Mesendoderm (in vitro differentiated cells): ENCODE data around the gene AAK1.

Source experiments
- DNase-seq: peaks from one replicate; pipeline ENCODE4 v3.0.0; 2013
- H2AK5ac ChIP-seq: 2 replicates; pipeline ENCODE4 v1.6.1; 2013; ENCODE audit warnings: low read length, inconsistent platforms
- H2BK120ac ChIP-seq: 2 replicates; pipeline ENCODE4 v1.6.1; 2013; ENCODE audit warnings: low read depth, mild to moderate bottlenecking, low read length, moderate library complexity, mixed read lengths
- H2BK15ac ChIP-seq: replicated peaks from 2 replicates; pipeline ENCODE4 v1.6.1; 2013; ENCODE audit warnings: low read depth, mild to moderate bottlenecking, moderate library complexity
- H2BK5ac ChIP-seq: 2 replicates; pipeline ENCODE4 v1.6.1; 2013; ENCODE audit warnings: low read length, inconsistent platforms
- H3K18ac ChIP-seq: 2 replicates; pipeline ENCODE4 v1.6.1; 2013; ENCODE audit warnings: mild to moderate bottlenecking, low read length, mixed read lengths
- H3K23ac ChIP-seq: one replicate; pipeline ENCODE4 v1.6.1; 2013; ENCODE audit warnings: low read length
- H3K27ac ChIP-seq: 2 replicates; pipeline ENCODE4 v1.5.1; 2013; ENCODE audit warnings: low read depth, mild to moderate bottlenecking, inconsistent platforms, low read length, moderate library complexity
- H3K27me3 ChIP-seq: 2 replicates; pipeline ENCODE4 v1.6.1; 2013; ENCODE audit warnings: low read length, control low read depth, mild to moderate bottlenecking, inconsistent platforms; ENCODE audit not compliant: insufficient read depth, poor library complexity
- H3K36me3 ChIP-seq: 2 replicates; pipeline ENCODE4 v1.6.1; 2013; ENCODE audit warnings: low read length, inconsistent platforms; ENCODE audit not compliant: control insufficient read depth, insufficient read depth
- H3K4ac ChIP-seq: one replicate; pipeline ENCODE4 v1.6.1; 2013; ENCODE audit warnings: low read depth, mild to moderate bottlenecking, low read length, moderate library complexity
- H3K4me1 ChIP-seq: 2 replicates; pipeline ENCODE4 v1.6.1; 2013; ENCODE audit warnings: low read depth, low read length, inconsistent platforms; ENCODE audit not compliant: control insufficient read depth
- H3K4me2 ChIP-seq: 2 replicates; pipeline ENCODE4 v1.6.1; 2013; ENCODE audit warnings: low read length
- H3K4me3 ChIP-seq: 2 replicates; pipeline ENCODE4 v1.5.1; 2013; ENCODE audit warnings: mild to moderate bottlenecking, low read length
- H3K56ac ChIP-seq: one replicate; pipeline ENCODE4 v1.6.1; 2013; ENCODE audit warnings: low read length
- H3K79me1 ChIP-seq: 2 replicates; pipeline ENCODE4 v1.6.1; 2013; ENCODE audit warnings: low read length, inconsistent platforms
- H3K79me2 ChIP-seq: 2 replicates; pipeline ENCODE4 v1.6.1; 2013; ENCODE audit warnings: mild to moderate bottlenecking, low read length; ENCODE audit not compliant: control insufficient read depth, insufficient read depth
- H3K9ac ChIP-seq: 2 replicates; pipeline ENCODE4 v1.6.1; 2013; ENCODE audit warnings: low read length, inconsistent platforms
- H4K5ac ChIP-seq: one replicate; pipeline ENCODE4 v1.6.1; 2013; ENCODE audit warnings: low read length
- H4K8ac ChIP-seq: one replicate; pipeline ENCODE4 v1.6.1; 2013; ENCODE audit warnings: low read depth, mild to moderate bottlenecking, control low read depth, low read length, moderate library complexity
- WGBS: extraction: QIAGEN DNeasy Blood & Tissue Kit; methylation state at CpG from one replicate; pipeline ENCODE4 v1.1.7; 2013; ENCODE audit warnings: low lambda C conversion rate, missing lambda C conversion rate; ENCODE audit not compliant: insufficient coverage; ENCODE audit errors: extremely low coverage; 5-methylcytosine and 5-hydroxymethylcytosine counted together

Gene AAK1

GRCh38 chr2:69638630-69639029, 4.9 kb downstream of the AAK1 start:
- Histone ChIP-seq H3K4me2 (no peak overlapping the region), H2AK5ac (no peak overlapping the region), H3K23ac (no peak overlapping the region), H3K9ac (no peak overlapping the region), H2BK5ac (no peak overlapping the region), H3K79me2 (peaks cover 39% of the 10 kb centered on the region), H3K27me3 (no peaks in the 10 kb centered on the region), H3K4me3 (no peak overlapping the region), H2BK120ac (no peak overlapping the region), H3K79me1 (peaks cover 30% of the 10 kb centered on the region), H3K4me1 (peaks cover 10% of the 10 kb centered on the region), H2BK15ac (no peak overlapping the region), H3K4ac (no peak overlapping the region), H4K5ac (no peak overlapping the region), H3K36me3 (no peaks in the 10 kb centered on the region), H3K56ac (no peak overlapping the region), H3K27ac (no peak overlapping the region), H4K8ac (no peak overlapping the region), H3K18ac (no peak overlapping the region)
- no CpG with 5 or more reads among the region's 3 CpGs for WGBS
- DNase-seq = no peak

DNA sequence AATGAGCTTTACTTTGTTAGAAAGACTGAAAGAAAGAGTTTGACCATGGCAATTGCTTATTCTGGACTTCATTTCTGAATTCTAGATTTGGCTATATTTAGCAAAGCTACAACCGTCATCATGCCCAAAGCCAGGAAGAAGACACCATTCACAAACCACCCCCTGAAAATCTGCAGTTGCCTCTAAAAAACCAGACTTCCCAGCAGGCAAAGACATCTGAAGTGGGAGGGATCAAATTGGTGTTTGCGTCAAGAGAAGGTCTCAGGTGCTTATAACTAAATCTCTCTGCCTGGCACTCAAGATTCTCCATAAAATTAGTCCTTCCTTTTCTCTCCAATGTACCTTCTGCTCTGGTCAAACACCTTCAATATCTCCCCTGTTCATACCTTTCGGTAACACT, 5.6 kb downstream of the AAK1 start:
- Histone ChIP-seq H3K18ac (no peak overlapping the region), H3K36me3 (no peaks in the 10 kb centered on the region), H3K4me3 (no peak overlapping the region), H3K79me1 (peaks cover 30% of the 10 kb centered on the region), H3K27me3 (no peaks in the 10 kb centered on the region), H3K9ac (no peak overlapping the region), H3K27ac (no peak overlapping the region), H3K4me1 (peaks cover 10% of the 10 kb centered on the region), H3K4me2 (no peak overlapping the region), H4K8ac (no peak overlapping the region), H3K79me2 (peaks cover 39% of the 10 kb centered on the region), H2BK15ac (no peak overlapping the region), H3K56ac (no peak overlapping the region), H2BK120ac (no peak overlapping the region), H4K5ac (no peak overlapping the region), H3K4ac (no peak overlapping the region), H2AK5ac (no peak overlapping the region), H3K23ac (no peak overlapping the region), H2BK5ac (no peak overlapping the region)
- DNase-seq = no peak
- WGBS = no CpG with 5 or more reads among the region's 3 CpGs

DNA sequence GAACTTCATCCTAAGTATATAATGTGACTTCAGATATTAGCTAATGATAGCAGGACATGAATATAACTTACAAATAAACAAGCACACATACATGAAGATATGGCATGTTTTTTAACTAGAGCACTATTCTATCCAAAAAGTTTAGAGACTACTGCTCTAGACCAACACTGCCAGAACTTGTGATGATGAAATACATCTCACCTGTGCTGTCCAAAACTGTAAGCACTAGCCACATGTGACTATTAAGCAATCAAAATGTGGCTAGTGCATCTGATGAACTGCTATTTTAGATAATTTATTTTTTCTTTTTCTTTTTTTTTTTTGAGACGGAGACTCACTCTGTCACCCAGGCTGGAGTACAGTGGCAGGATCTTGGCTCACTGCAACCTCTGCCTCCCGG, 7.1 kb downstream of the AAK1 start:
- Histone ChIP-seq H2BK5ac (no peak overlapping the region), H3K9ac (no peak overlapping the region), H2BK120ac (no peak overlapping the region), H3K36me3 (no peaks in the 10 kb centered on the region), H3K27me3 (no peaks in the 10 kb centered on the region), H4K8ac (no peak overlapping the region), H3K79me2 (peaks cover 30% of the 10 kb centered on the region), H2BK15ac (no peak overlapping the region), H3K4me1 (peaks cover 7% of the 10 kb centered on the region), H3K4me3 (no peak overlapping the region), H3K4me2 (no peak overlapping the region), H3K79me1 (peaks cover 30% of the 10 kb centered on the region), H4K5ac (no peak overlapping the region), H3K4ac (no peak overlapping the region), H3K27ac (no peak overlapping the region), H3K56ac (no peak overlapping the region), H2AK5ac (no peak overlapping the region), H3K18ac (no peak overlapping the region), H3K23ac (no peak overlapping the region)
- no peak for DNase-seq
- WGBS = no CpG with 5 or more reads among the region's 2 CpGs

DNA sequence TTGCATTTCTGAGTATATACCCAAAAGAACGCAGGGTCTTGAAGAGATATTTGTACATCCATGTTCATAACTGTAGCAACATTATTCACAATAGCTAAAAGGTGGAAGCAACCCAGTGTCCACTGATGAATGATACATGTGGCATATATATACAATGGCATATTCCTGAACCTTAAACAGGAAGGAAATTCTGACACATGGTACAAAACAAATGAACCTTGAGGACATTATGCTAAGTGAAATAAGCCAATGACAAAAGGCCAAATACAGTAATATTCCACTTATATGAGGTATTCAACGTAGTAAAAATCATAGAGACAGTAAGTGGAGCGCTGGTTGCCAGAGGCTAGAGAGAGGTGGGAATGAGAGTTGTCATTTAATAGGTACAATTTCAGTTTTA, 8.1 kb downstream of the AAK1 start:
- no peak overlapping the region for H3K9ac ChIP-seq
- H3K79me2 ChIP-seq = peaks cover 24% of the 10 kb centered on the region
- H3K4me3 ChIP-seq = no peak overlapping the region
- no peak overlapping the region for H3K4ac ChIP-seq
- no peak overlapping the region for H2AK5ac ChIP-seq
- peaks cover 4% of the 10 kb centered on the region for H3K4me1 ChIP-seq
- H3K23ac ChIP-seq = no peak overlapping the region
- H4K8ac ChIP-seq = no peak overlapping the region
- H2BK5ac ChIP-seq = no peak overlapping the region
- DNase-seq = no peak
- no peaks in the 10 kb centered on the region for H3K27me3 ChIP-seq
- no peak overlapping the region for H3K4me2 ChIP-seq
- no peak overlapping the region for H3K56ac ChIP-seq
- no peak overlapping the region for H3K18ac ChIP-seq
- H3K27ac ChIP-seq = no peak overlapping the region
- H3K79me1 ChIP-seq = peaks cover 22% of the 10 kb centered on the region
- no peak overlapping the region for H2BK120ac ChIP-seq
- no CpG with 5 or more reads among the region's 3 CpGs for WGBS
- H2BK15ac ChIP-seq = no peak overlapping the region
- H4K5ac ChIP-seq = no peak overlapping the region
- H3K36me3 ChIP-seq = no peaks in the 10 kb centered on the region

GRCh38 chr2:69634196-69634821, 9.2 kb downstream of the AAK1 start:
- no peaks in the 10 kb centered on the region for H3K36me3 ChIP-seq
- no peak overlapping the region for H3K4me2 ChIP-seq
- WGBS = no CpG with 5 or more reads among the region's 4 CpGs
- no peak overlapping the region for H4K5ac ChIP-seq
- H3K79me2 ChIP-seq = peaks cover 17% of the 10 kb centered on the region
- no peak overlapping the region for H4K8ac ChIP-seq
- H2BK120ac ChIP-seq = no peak overlapping the region
- no peak overlapping the region for H3K27ac ChIP-seq
- no peaks in the 10 kb centered on the region for H3K4me1 ChIP-seq
- peaks cover 15% of the 10 kb centered on the region for H3K79me1 ChIP-seq
- H2AK5ac ChIP-seq = no peak overlapping the region
- H3K4ac ChIP-seq = no peak overlapping the region
- no peak overlapping the region for H3K56ac ChIP-seq
- no peak overlapping the region for H3K4me3 ChIP-seq
- no peak overlapping the region for H3K18ac ChIP-seq
- H3K23ac ChIP-seq = no peak overlapping the region
- H2BK15ac ChIP-seq = no peak overlapping the region
- no peaks in the 10 kb centered on the region for H3K27me3 ChIP-seq
- no peak overlapping the region for H2BK5ac ChIP-seq
- no peak overlapping the region for H3K9ac ChIP-seq
- no peak for DNase-seq

GRCh38 chr2:69631402-69631801, 12.1 kb downstream of the AAK1 start:
- Histone ChIP-seq H2BK120ac (no peak overlapping the region), H3K27ac (no peak overlapping the region), H2AK5ac (no peak overlapping the region), H2BK5ac (no peak overlapping the region), H3K27me3 (no peaks in the 10 kb centered on the region), H3K9ac (no peak overlapping the region), H3K4ac (no peak overlapping the region), H3K18ac (no peak overlapping the region), H3K79me1 (peaks cover 11% of the 10 kb centered on the region), H4K8ac (no peak overlapping the region), H4K5ac (no peak overlapping the region), H3K56ac (no peak overlapping the region), H3K4me3 (no peak overlapping the region), H3K4me2 (no peak overlapping the region), H3K4me1 (no peaks in the 10 kb centered on the region), H3K23ac (no peak overlapping the region), H3K36me3 (no peaks in the 10 kb centered on the region), H3K79me2 (peaks cover 13% of the 10 kb centered on the region), H2BK15ac (no peak overlapping the region)
- DNase-seq = no peak
